OCI-LY7 (cell line): Measurements from ENCODE around the gene POU6F2.

Experiments used
- EZH2phosphoT487 ChIP-seq: fragments of 200-600 bp; sonication (generic); IDR thresholded peaks from 2 replicates; pipeline ENCODE4 v1.6.1; 2018; ENCODE audit warnings: low read depth, borderline replicate concordance, mild to moderate bottlenecking, mixed run types, antibody characterized with exemption, low read length, moderate library complexity, mixed read lengths
- TF ChIP-seq, protein P1 (sequence below): fragments of 200-600 bp; sonication (generic); conservative IDR thresholded peaks from 2 replicates; pipeline ENCODE4 v1.5.1; 2014; ENCODE audit warnings: mild to moderate bottlenecking, antibody characterized with exemption, low read length, moderate library complexity, mixed read lengths

GRCh38 chr7:39130857-39131526 is 153.3 kb downstream of the POU6F2 start:
- TF ChIP-seq, protein P1, sequence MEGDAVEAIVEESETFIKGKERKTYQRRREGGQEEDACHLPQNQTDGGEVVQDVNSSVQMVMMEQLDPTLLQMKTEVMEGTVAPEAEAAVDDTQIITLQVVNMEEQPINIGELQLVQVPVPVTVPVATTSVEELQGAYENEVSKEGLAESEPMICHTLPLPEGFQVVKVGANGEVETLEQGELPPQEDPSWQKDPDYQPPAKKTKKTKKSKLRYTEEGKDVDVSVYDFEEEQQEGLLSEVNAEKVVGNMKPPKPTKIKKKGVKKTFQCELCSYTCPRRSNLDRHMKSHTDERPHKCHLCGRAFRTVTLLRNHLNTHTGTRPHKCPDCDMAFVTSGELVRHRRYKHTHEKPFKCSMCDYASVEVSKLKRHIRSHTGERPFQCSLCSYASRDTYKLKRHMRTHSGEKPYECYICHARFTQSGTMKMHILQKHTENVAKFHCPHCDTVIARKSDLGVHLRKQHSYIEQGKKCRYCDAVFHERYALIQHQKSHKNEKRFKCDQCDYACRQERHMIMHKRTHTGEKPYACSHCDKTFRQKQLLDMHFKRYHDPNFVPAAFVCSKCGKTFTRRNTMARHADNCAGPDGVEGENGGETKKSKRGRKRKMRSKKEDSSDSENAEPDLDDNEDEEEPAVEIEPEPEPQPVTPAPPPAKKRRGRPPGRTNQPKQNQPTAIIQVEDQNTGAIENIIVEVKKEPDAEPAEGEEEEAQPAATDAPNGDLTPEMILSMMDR = no peak
- TF ChIP-seq EZH2phosphoT487 = no peak
